OCI-LY7 (cell line): ENCODE measurements around the gene EXOC4. TPM values are rescaled to one million over a fixed set of nuclear protein-coding genes. Genes with fewer than 3 reads are reported as not detected.

ENCODE experiments used
- BruUV-seq: library from RNA; stranded (reverse); fragments of 400-500 nt; replicated peaks from 2 replicates; lab custom pipeline; 2021; lab: Mats Ljungman, UMichigan
- CTCF ChIA-PET: fragments of 300-600 bp; sonication (Branson Sonifier 250); formaldehyde crosslinking; loops from one replicate; lab custom pipeline; 2022; ENCODE audit warnings: antibody characterized with exemption; ENCODE audit not compliant: unreplicated experiment; lab: Charles Lee
- POLR2A ChIA-PET: fragments of 300-600 bp; sonication (Branson Sonifier 250); formaldehyde crosslinking; loops from one replicate; lab custom pipeline; 2022; ENCODE audit warnings: antibody characterized with exemption; lab: Charles Lee
- DNase-seq: peaks from one replicate; pipeline ENCODE4 v3.0.0-alpha.2; 2015; ENCODE audit warnings: low spot score
- H2AFZ ChIP-seq: fragments of 200-600 bp; sonication (generic), shearing (Covaris generic); 2 replicates; pipeline ENCODE4 v1.6.1; 2014; ENCODE audit warnings: mild to moderate bottlenecking, antibody characterized with exemption, low read length, moderate library complexity
- H3K27ac ChIP-seq: fragments of 200-600 bp; sonication (generic); 2 replicates; pipeline ENCODE4 v1.5.1; 2014; ENCODE audit warnings: mixed run types, low read depth, mild to moderate bottlenecking, moderate library complexity, low read length, inconsistent platforms; ENCODE audit not compliant: poor library complexity, severe bottlenecking
- H3K36me3 ChIP-seq: fragments of 200-600 bp; sonication (generic); 2 replicates; pipeline ENCODE4 v1.6.1; 2014; ENCODE audit warnings: mild to moderate bottlenecking, antibody characterized with exemption, low read length, moderate library complexity, mixed read lengths; ENCODE audit not compliant: insufficient read depth
- H3K4me1 ChIP-seq: fragments of 200-600 bp; sonication (generic); 2 replicates; pipeline ENCODE4 v1.5.1; 2014; ENCODE audit warnings: mild to moderate bottlenecking, low read length; ENCODE audit not compliant: insufficient read depth, poor library complexity, severe bottlenecking
- H3K4me2 ChIP-seq: fragments of 200-600 bp; sonication (generic); 2 replicates; pipeline ENCODE4 v1.6.1; 2014; ENCODE audit warnings: mild to moderate bottlenecking, low read length
- H3K4me3 ChIP-seq: fragments of 200-600 bp; sonication (generic); 2 replicates; pipeline ENCODE4 v1.5.1; 2014; ENCODE audit warnings: mild to moderate bottlenecking, low read depth, low read length; ENCODE audit not compliant: poor library complexity, severe bottlenecking
- H3K79me2 ChIP-seq: fragments of 200-600 bp; sonication (generic); 2 replicates; pipeline ENCODE4 v1.6.1; 2016; ENCODE audit warnings: low read depth, mild to moderate bottlenecking, low read length, moderate library complexity, mixed read lengths; ENCODE audit not compliant: insufficient read depth
- H3K9me2 ChIP-seq: fragments of 200-600 bp; sonication (generic); 2 replicates; pipeline ENCODE4 v1.6.1; 2016; ENCODE audit warnings: mild to moderate bottlenecking, low read length, mixed read lengths; ENCODE audit not compliant: insufficient read depth
- H3K9me3 ChIP-seq: fragments of 200-600 bp; sonication (generic); 2 replicates; pipeline ENCODE4 v1.6.1; 2014; ENCODE audit warnings: mild to moderate bottlenecking, mixed run types, low read length, mixed read lengths
- H4K20me1 ChIP-seq: fragments of 200-600 bp; sonication (generic); 2 replicates; pipeline ENCODE4 v1.6.1; 2014; ENCODE audit warnings: mild to moderate bottlenecking, antibody characterized with exemption, low read length, moderate library complexity, mixed read lengths; ENCODE audit not compliant: insufficient read depth
- CTCF ChIP-seq: fragments of 200-600 bp; sonication (generic); conservative IDR thresholded peaks from 2 replicates; pipeline ENCODE4 v1.5.1; 2014; ENCODE audit warnings: mild to moderate bottlenecking, antibody characterized with exemption, low read length, moderate library complexity, mixed read lengths
- EZH2phosphoT487 ChIP-seq: fragments of 200-600 bp; sonication (generic); IDR thresholded peaks from 2 replicates; pipeline ENCODE4 v1.6.1; 2018; ENCODE audit warnings: low read depth, borderline replicate concordance, mild to moderate bottlenecking, mixed run types, antibody characterized with exemption, low read length, moderate library complexity, mixed read lengths
- intact Hi-C: fragments of 100-400 bp; cut with micrococcal nuclease; formaldehyde crosslinking; loops from one replicate; pipeline ENCODE4 v1.10.0; 2022; ENCODE audit not compliant: unreplicated experiment
- total RNA-seq, 2 experiments: library from RNA; depleted of rRNA in 1 of 2; stranded (reverse); fragments of >200 nt in 1 of 2; shearing (Covaris generic) in 1 of 2; gene quantifications; 2 replicates each; pipeline ENCODE4 v1.2.3, GENCODE V29; 2014 to 2022

The EXOC4 gene
- total RNA-seq, 2 experiments from 2014 or later = 75.1 to 93.2 TPM

- no peaks in the 10 kb centered on the region for H4K20me1 ChIP-seq
- CTCF ChIA-PET = no interaction called here
Observed at GRCh38 chr7:134028853-134029252, 776.0 kb downstream of the EXOC4 start.

GRCh38 chr7:134029743-134030142 is 776.9 kb downstream of the EXOC4 start:
- ChIA-PET POLR2A (no interaction called here), CTCF (no interaction called here)
- Histone ChIP-seq H3K27ac (no peak overlapping the region), H3K79me2 (no peaks in the 10 kb centered on the region), H3K36me3 (no peaks in the 10 kb centered on the region), H3K9me3 (no peaks in the 10 kb centered on the region), H3K9me2 (no peaks in the 10 kb centered on the region), H4K20me1 (no peaks in the 10 kb centered on the region), H2AFZ (no peak overlapping the region), H3K4me3 (no peak overlapping the region), H3K4me1 (no peaks in the 10 kb centered on the region), H3K4me2 (no peak overlapping the region)
- no peak for TF ChIP-seq CTCF
- no peak for TF ChIP-seq EZH2phosphoT487
- BruUV-seq = no TSS peak
- intact Hi-C loops = no loop called here
- DNase-seq = no peak

More at GRCh38 chr7:134028853-134029252, 776.0 kb downstream of the EXOC4 start:
- intact Hi-C loops = no loop called here
- no peaks in the 10 kb centered on the region for H3K9me3 ChIP-seq
- POLR2A ChIA-PET = no interaction called here
- no peak overlapping the region for H3K4me2 ChIP-seq
- no peaks in the 10 kb centered on the region for H3K4me1 ChIP-seq
- TF ChIP-seq CTCF (no peak), EZH2phosphoT487 (no peak)
- no peak for DNase-seq
- BruUV-seq = no TSS peak
- no peak overlapping the region for H3K4me3 ChIP-seq
- no peak overlapping the region for H2AFZ ChIP-seq
- no peaks in the 10 kb centered on the region for H3K36me3 ChIP-seq
- H3K79me2 ChIP-seq = no peaks in the 10 kb centered on the region
- H3K9me2 ChIP-seq = no peaks in the 10 kb centered on the region
- H3K27ac ChIP-seq = no peak overlapping the region

GRCh38 chr7:134030460-134030865 is 777.6 kb downstream of the EXOC4 start:
- POLR2A ChIA-PET = interaction anchor here (0.8 to 2.9 kb wide), 2 partner anchors 9 to 1667 kb away, joined by 8 to 14 read pairs; no protein-coding TSS in a partner anchor
- Histone ChIP-seq H3K79me2 (no peaks in the 10 kb centered on the region), H3K4me1 (no peaks in the 10 kb centered on the region), H3K4me3 (no peak overlapping the region), H2AFZ (no peak overlapping the region), H3K27ac (no peak overlapping the region), H3K9me2 (no peaks in the 10 kb centered on the region), H3K4me2 (no peak overlapping the region), H3K36me3 (no peaks in the 10 kb centered on the region), H4K20me1 (no peaks in the 10 kb centered on the region), H3K9me3 (no peaks in the 10 kb centered on the region)
- CTCF ChIA-PET = interaction anchor here (1.1 kb wide), 1 partner anchor 21 kb away, joined by 4 read pairs; no protein-coding TSS in a partner anchor
- TF ChIP-seq CTCF (no peak), EZH2phosphoT487 (no peak)
- BruUV-seq = no TSS peak
- intact Hi-C loops = no loop called here
- DNase-seq = no peak
